Stomach (tissue), 4 donors: Measurements from ENCODE around the gene DCTPP1.

Source experiments
- CTCF ChIP-seq, 7 experiments: fragments of 450-650 bp in 4 of 7; fragments of 200-600 bp in 3 of 7; sonication (generic) in 3 of 7; IDR thresholded peaks; one replicate each; pipeline ENCODE4 v1.5.1; 2016 to 2019; ENCODE audit warnings: antibody characterized with exemption in 7 of 7, control low read depth in 2 of 7, mild to moderate bottlenecking in 1 of 7
- POLR2A ChIP-seq, 4 donors: fragments of 450-650 bp; IDR thresholded peaks; one replicate each; pipeline ENCODE4 v1.6.1; 2016; ENCODE audit warnings: antibody characterized with exemption in 4 of 4, control low read depth in 2 of 4, mild to moderate bottlenecking in 1 of 4, moderate library complexity in 1 of 4
- POLR2AphosphoS5 ChIP-seq, 3 donors: sonication (generic); formaldehyde crosslinking; IDR thresholded peaks; one replicate each; pipeline ENCODE4 v1.6.1; 2016; ENCODE audit warnings: antibody characterized with exemption in 3 of 3

- TF ChIP-seq POLR2A (IDR thresholded peaks at IDR 0.05) (no peak), POLR2AphosphoS5 (IDR thresholded peaks at IDR 0.05) (no peak), CTCF (IDR thresholded peaks at IDR 0.05) (no peak)
Observed at GRCh38 chr16:30376461-30376902, 53.3 kb downstream of the DCTPP1 start.
